ENCODE measurements around the gene TOLLIP.

Gene TOLLIP

GRCh38 chr11:1337647-1338007 is 28.2 kb upstream of the TOLLIP start:
- Histone ChIP-seq H3K9me3 (ENCODE audit: control insufficient read depth, insufficient read depth, low read length) (no peaks in the 10 kb centered on the region), H3F3A (ENCODE audit: control insufficient read depth, insufficient read depth) (no peaks in the 10 kb centered on the region; the same call in 1 of the 2 replicates), H3K4me3 (ENCODE audit: low read length) (no peak overlapping the region), H3K4me2 (ENCODE audit: low read length) (no peak overlapping the region), H3K9me2 (replicated peaks; ENCODE audit: control insufficient read depth, low read length) (no peaks in the 10 kb centered on the region), H3K27me3 (ENCODE audit: control insufficient read depth, low read length) (peaks cover 3% of the 10 kb centered on the region), H3K36me3 (ENCODE audit: control insufficient read depth, low read length) (no peaks in the 10 kb centered on the region), H3K27ac (ENCODE audit: low read depth, low read length) (no peak overlapping the region), H3K79me2 (ENCODE audit: control insufficient read depth, low read length) (no peaks in the 10 kb centered on the region), H4K20me1 (ENCODE audit: control insufficient read depth, insufficient read depth, low read depth, low read length) (no peaks in the 10 kb centered on the region), H3K4me1 (ENCODE audit: control insufficient read depth, low read length) (peaks cover 8% of the 10 kb centered on the region)
- no peak for TF ChIP-seq EZH2phosphoT487 (IDR thresholded peaks at IDR 0.05; ENCODE audit: borderline replicate concordance, low read length)
- TF ChIP-seq, protein P1, sequence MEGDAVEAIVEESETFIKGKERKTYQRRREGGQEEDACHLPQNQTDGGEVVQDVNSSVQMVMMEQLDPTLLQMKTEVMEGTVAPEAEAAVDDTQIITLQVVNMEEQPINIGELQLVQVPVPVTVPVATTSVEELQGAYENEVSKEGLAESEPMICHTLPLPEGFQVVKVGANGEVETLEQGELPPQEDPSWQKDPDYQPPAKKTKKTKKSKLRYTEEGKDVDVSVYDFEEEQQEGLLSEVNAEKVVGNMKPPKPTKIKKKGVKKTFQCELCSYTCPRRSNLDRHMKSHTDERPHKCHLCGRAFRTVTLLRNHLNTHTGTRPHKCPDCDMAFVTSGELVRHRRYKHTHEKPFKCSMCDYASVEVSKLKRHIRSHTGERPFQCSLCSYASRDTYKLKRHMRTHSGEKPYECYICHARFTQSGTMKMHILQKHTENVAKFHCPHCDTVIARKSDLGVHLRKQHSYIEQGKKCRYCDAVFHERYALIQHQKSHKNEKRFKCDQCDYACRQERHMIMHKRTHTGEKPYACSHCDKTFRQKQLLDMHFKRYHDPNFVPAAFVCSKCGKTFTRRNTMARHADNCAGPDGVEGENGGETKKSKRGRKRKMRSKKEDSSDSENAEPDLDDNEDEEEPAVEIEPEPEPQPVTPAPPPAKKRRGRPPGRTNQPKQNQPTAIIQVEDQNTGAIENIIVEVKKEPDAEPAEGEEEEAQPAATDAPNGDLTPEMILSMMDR (IDR thresholded peaks at IDR 0.05; ENCODE audit: low read depth, low read length, poor library complexity, severe bottlenecking): no peak

DNA sequence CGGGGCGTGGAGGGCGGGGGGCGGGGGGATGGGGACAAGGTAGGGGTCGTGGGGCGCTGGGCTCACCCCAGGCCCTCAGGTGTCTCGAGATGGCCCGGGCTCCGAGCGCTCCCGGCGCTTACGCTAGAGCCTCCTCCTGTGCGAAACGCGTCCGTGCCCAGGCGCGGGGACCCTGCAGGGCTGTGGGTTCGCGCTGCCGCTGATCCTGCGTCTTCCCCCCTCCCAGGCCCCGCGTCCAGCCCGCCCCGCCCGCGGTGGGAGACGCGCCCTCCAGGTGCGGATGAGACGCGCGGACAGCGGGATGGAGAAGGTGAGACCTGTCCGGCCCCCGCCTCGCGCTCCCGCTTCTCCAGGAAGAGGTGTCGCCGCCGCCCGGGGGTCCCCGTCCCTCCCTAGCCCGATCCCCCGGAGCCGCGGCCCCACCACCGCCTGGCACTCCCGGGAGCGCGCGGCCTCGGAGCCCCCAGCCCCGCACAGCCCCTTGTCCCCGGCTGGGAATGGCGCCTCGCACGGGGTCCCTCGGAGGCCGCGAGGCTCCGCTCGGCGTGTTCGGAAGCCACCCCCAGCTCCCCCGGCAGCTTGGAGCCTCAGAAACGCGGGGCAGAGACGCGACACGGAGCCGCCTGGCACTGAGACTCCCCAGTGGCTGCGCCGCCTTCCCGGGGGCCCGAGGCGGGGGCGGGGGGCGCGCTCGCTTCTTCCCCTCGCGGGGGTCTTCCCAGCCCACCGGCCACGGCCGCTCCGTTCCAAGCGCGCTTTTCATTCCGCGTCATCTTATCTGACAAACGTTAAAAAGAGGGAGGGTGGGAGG is 27.6 kb upstream of the TOLLIP start:
- Histone ChIP-seq H3F3A (ENCODE audit: control insufficient read depth, insufficient read depth) (no peaks in the 10 kb centered on the region; the same call in 1 of the 2 replicates), H4K20me1 (ENCODE audit: control insufficient read depth, insufficient read depth, low read depth, low read length) (no peaks in the 10 kb centered on the region), H3K4me2 (ENCODE audit: low read length) (no peak overlapping the region), H3K4me3 (ENCODE audit: low read length) (no peak overlapping the region), H3K79me2 (ENCODE audit: control insufficient read depth, low read length) (no peaks in the 10 kb centered on the region), H3K27ac (ENCODE audit: low read depth, low read length) (no peak overlapping the region), H3K36me3 (ENCODE audit: control insufficient read depth, low read length) (no peaks in the 10 kb centered on the region), H3K27me3 (ENCODE audit: control insufficient read depth, low read length) (peaks cover 3% of the 10 kb centered on the region), H3K9me2 (replicated peaks; ENCODE audit: control insufficient read depth, low read length) (no peaks in the 10 kb centered on the region), H3K9me3 (ENCODE audit: control insufficient read depth, insufficient read depth, low read length) (no peaks in the 10 kb centered on the region), H3K4me1 (ENCODE audit: control insufficient read depth, low read length) (peaks cover 8% of the 10 kb centered on the region)
- TF ChIP-seq, protein P1 (IDR thresholded peaks at IDR 0.05; ENCODE audit: low read depth, low read length, poor library complexity, severe bottlenecking): no peak
- TF ChIP-seq EZH2phosphoT487 (IDR thresholded peaks at IDR 0.05; ENCODE audit: borderline replicate concordance, low read length): no peak

DNA sequence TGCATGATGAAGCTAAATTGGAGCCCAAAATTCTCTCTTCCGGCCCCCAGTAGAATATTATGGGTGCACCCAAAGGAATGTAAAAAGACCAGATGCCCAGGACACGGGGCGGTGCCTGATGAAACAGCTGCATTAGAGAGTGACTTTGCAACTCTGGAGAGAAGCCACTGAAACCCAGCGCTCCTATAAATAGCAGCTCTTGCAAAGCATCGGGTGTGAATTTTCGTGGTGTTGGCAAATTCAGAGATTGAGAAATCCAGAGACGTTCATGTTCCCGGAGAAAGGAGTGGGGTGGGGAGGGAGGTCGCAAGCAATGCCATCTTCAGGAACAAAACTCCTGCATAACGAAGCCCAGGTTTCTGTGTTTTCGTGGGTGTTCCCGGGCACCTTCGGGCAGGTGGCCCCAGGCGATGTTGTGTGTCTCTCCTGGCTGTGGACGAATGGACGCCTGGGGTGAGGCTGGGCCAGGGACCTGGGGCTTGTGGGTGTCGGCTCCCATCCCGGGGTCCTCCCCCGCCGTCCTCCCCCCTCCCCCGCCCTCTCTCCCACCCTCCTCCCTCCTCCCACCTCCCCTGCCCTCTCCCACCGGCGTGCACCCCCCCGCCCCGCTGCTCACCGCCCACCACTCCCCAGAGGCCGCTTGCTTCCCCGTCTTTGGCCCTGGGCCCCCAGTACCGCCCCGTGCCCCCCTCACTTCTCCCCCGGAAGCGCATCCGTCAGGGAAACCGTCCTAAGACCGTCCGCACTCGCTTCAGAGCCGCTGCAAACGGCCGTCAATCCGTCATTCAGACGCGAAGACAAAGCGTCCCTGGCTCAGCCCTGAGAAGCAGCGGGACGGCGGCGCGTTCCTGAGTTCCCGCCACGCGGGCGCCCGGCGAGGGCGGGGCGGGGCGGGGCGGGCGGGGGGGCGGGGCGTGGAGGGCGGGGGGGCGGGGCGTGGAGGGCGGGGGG is 26.7 kb upstream of the TOLLIP start:
- H3K4me2 ChIP-seq (ENCODE audit: low read length): peak overlapping the region; percentile 46
- H3K79me2 ChIP-seq (ENCODE audit: control insufficient read depth, low read length): no peaks in the 10 kb centered on the region
- TF ChIP-seq, protein P1 (IDR thresholded peaks at IDR 0.05; ENCODE audit: low read depth, low read length, poor library complexity, severe bottlenecking): no peak
- TF ChIP-seq EZH2phosphoT487 (IDR thresholded peaks at IDR 0.05; ENCODE audit: borderline replicate concordance, low read length): no peak
- peak overlapping the region; percentile 58 for H3K4me3 ChIP-seq (ENCODE audit: low read length)
- H3K4me1 ChIP-seq (ENCODE audit: control insufficient read depth, low read length): peaks cover 8% of the 10 kb centered on the region
- no peaks in the 10 kb centered on the region for H3K9me2 ChIP-seq (replicated peaks; ENCODE audit: control insufficient read depth, low read length)
- H4K20me1 ChIP-seq (ENCODE audit: control insufficient read depth, insufficient read depth, low read depth, low read length): no peaks in the 10 kb centered on the region
- H3K27ac ChIP-seq (ENCODE audit: low read depth, low read length): no peak overlapping the region
- H3F3A ChIP-seq (ENCODE audit: control insufficient read depth, insufficient read depth): no peaks in the 10 kb centered on the region
- no peaks in the 10 kb centered on the region for H3K36me3 ChIP-seq (ENCODE audit: control insufficient read depth, low read length)
- no peaks in the 10 kb centered on the region for H3K9me3 ChIP-seq (ENCODE audit: control insufficient read depth, insufficient read depth, low read length)
- H3K27me3 ChIP-seq (ENCODE audit: control insufficient read depth, low read length): peaks cover 3% of the 10 kb centered on the region

Data from DOHH2 (cell line).